ENCODE results near the gene MEIS3. TPM values are rescaled to one million over a fixed set of nuclear protein-coding genes. Genes with fewer than 3 reads are reported as not detected.

MEIS3 gene
- total RNA-seq, 4 donors from 2014 or later: 11.5 to 30.8 (median 16.8) TPM

GRCh38 chr19:47411101-47411500 lies 8.2 kb downstream of the MEIS3 start:
- Histone ChIP-seq H3K9me3 (no peaks in the 10 kb centered on the region), H3K27ac (no peak overlapping the region)
- WGBS, 2 donors: 75 to 79% methylated on average over 8 of the region's 8 CpGs

GRCh38 chr19:47408156-47408938 lies 11.0 kb downstream of the MEIS3 start:
- no peak for TF ChIP-seq POLR2A (IDR thresholded peaks at IDR 0.05)
- no peak overlapping the region for H3K27ac ChIP-seq
- peaks cover 0 to 8% (median 0%) of the 10 kb centered on the region in 3 donors for H3K36me3 ChIP-seq
- peaks cover 0 to 45% of the 10 kb centered on the region in 2 donors for H3K27me3 ChIP-seq
- no peaks in the 10 kb centered on the region for H3K9me3 ChIP-seq
- H3K4me3 ChIP-seq: no peak overlapping the region
- 91 to 95% methylated on average over 14 of the region's 14 CpGs for WGBS, 2 donors
- no peaks in the 10 kb centered on the region for H3K4me1 ChIP-seq
- DNase-seq (ENCODE audit: low spot score in 2 of 2): no peak

More at GRCh38 chr19:47411101-47411500, 8.2 kb downstream of the MEIS3 start:
- Histone ChIP-seq H3K4me3 (no peak overlapping the region), H3K27me3 (peaks cover 0 to 38% of the 10 kb centered on the region in 2 donors), H3K4me1 (no peaks in the 10 kb centered on the region), H3K36me3 (peaks cover 0 to 19% (median 0%) of the 10 kb centered on the region in 3 donors)
- TF ChIP-seq POLR2A (IDR thresholded peaks at IDR 0.05) (no peak), EP300 (IDR thresholded peaks at IDR 0.05) (no peak)
- TF ChIP-seq, protein P1, sequence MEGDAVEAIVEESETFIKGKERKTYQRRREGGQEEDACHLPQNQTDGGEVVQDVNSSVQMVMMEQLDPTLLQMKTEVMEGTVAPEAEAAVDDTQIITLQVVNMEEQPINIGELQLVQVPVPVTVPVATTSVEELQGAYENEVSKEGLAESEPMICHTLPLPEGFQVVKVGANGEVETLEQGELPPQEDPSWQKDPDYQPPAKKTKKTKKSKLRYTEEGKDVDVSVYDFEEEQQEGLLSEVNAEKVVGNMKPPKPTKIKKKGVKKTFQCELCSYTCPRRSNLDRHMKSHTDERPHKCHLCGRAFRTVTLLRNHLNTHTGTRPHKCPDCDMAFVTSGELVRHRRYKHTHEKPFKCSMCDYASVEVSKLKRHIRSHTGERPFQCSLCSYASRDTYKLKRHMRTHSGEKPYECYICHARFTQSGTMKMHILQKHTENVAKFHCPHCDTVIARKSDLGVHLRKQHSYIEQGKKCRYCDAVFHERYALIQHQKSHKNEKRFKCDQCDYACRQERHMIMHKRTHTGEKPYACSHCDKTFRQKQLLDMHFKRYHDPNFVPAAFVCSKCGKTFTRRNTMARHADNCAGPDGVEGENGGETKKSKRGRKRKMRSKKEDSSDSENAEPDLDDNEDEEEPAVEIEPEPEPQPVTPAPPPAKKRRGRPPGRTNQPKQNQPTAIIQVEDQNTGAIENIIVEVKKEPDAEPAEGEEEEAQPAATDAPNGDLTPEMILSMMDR (IDR thresholded peaks at IDR 0.05): no peak
- DNase-seq (ENCODE audit: low spot score in 2 of 2): no peak

DNA sequence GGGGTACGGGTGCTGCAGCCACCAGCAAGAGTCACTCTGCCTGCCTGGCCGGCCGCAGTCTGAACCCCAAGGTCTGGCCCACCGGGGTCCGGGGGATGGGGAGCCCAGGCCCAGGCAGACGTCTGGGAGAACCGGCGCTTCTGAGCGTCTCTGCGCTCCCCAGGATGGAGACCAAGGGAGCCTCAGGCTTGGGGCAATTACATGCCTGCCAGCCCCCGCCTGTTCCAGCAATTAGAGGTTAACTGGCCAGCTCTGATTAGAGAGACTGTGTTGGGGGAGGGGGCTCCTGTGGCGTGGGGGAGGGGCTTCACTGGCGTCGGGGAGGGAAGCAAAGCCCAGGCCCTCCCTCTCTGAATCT lies 11.9 kb downstream of the MEIS3 start:
- Histone ChIP-seq H3K27ac (no peak overlapping the region), H3K9me3 (no peaks in the 10 kb centered on the region), H3K27me3 (peaks cover 0 to 50% of the 10 kb centered on the region in 2 donors), H3K4me1 (no peaks in the 10 kb centered on the region), H3K36me3 (peaks cover 0 to 8% (median 0%) of the 10 kb centered on the region in 3 donors), H3K4me3 (no peak overlapping the region)
- WGBS, 2 donors: 34 to 36% methylated on average over 8 to 14 of the region's 14 CpGs
- no peak for DNase-seq (ENCODE audit: low spot score in 2 of 2)
- TF ChIP-seq, protein P1 (IDR thresholded peaks at IDR 0.05): no peak
- no peak for TF ChIP-seq EP300 (IDR thresholded peaks at IDR 0.05)
- no peak for TF ChIP-seq POLR2A (IDR thresholded peaks at IDR 0.05)

DNA sequence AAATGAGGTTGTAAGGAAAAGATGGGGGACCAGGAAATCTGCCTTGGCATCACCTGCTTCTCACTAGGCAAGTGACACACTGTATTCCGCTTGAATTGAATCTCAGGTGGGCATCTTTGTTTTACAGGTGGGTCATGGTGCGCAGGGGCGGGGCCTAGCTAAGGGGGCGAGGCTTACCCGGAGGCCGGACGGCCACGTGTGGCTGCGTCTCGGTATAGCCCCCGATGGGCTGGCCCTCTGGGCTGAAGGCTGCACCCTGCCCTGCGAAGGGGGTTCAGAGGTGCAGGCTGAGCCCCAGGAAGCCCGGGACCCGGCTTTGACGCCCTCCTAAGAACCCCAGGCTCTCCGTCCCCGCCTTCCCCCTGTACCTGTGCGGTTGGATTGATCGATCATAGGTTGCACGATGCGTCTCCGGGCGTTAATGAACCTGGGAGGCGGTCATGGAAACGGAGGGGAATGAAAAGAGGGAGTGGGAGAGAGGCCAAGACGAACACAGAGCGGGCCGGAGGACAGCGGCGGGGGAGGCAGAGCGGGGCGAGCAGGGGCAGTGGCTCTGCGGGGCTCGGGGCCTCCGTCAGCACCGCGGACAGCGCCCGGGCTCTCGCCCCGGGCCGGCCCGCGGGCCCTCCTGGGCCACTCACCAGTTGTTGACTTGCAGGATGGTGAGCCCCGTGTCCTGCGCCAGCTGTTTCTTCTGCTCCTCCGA lies 12.5 kb downstream of the MEIS3 start:
- H3K9me3 ChIP-seq: no peaks in the 10 kb centered on the region
- TF ChIP-seq EP300 (IDR thresholded peaks at IDR 0.05) (no peak), POLR2A (IDR thresholded peaks at IDR 0.05) (no peak)
- TF ChIP-seq, protein P1 (IDR thresholded peaks at IDR 0.05): no peak
- peaks cover 0 to 51% of the 10 kb centered on the region in 2 donors for H3K27me3 ChIP-seq
- H3K36me3 ChIP-seq: peaks cover 0 to 8% (median 0%) of the 10 kb centered on the region in 3 donors
- no peak overlapping the region for H3K27ac ChIP-seq
- no peak overlapping the region for H3K4me3 ChIP-seq
- H3K4me1 ChIP-seq: no peaks in the 10 kb centered on the region
- DNase-seq (ENCODE audit: low spot score in 2 of 2): no peak
- WGBS, 2 donors: 22 to 28% methylated on average over 44 to 46 of the region's 47 CpGs

DNA sequence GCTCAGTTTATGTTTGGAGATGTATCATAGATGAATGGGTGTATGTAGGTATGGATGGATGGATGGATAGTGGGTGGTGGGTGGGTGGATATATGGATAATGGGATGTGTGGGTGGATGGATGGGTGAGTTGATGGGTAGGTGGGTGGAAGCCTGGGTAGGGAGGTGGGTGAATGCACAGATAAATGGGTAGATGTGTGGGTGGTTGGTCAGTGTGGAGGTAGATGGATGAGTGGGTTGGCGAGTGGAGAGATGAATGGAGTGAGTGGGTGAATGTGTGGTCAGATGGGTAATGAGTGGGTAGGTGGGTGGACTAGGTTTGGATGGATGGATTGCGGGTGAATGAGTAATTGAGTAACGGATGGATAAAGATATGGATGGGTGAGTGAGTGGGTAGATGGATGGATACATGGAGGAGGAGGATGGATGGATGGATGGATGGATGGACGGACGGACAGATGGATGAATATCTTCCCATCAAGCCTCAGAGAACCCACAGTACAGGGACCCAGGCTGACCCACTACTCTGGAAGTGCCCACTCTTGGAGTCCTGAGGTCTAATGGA lies 13.4 kb downstream of the MEIS3 start:
- TF ChIP-seq, protein P1 (IDR thresholded peaks at IDR 0.05): no peak
- TF ChIP-seq POLR2A (IDR thresholded peaks at IDR 0.05): no peak
- no peaks in the 10 kb centered on the region for H3K4me1 ChIP-seq
- no peak for DNase-seq (ENCODE audit: low spot score in 2 of 2)
- peaks cover 0 to 8% (median 0%) of the 10 kb centered on the region in 3 donors for H3K36me3 ChIP-seq
- H3K27me3 ChIP-seq: peaks cover 0 to 51% of the 10 kb centered on the region in 2 donors
- H3K9me3 ChIP-seq: no peaks in the 10 kb centered on the region
- no peak overlapping the region for H3K27ac ChIP-seq
- H3K4me3 ChIP-seq: no peak overlapping the region
- WGBS, 2 donors: 94 to 97% methylated on average over 5 of the region's 5 CpGs
